Hepatocyte (in vitro differentiated cells): Measurements from ENCODE around the gene PACRG. TPM values are rescaled to one million over a fixed set of nuclear protein-coding genes. Genes with fewer than 3 reads are reported as not detected.

Experiments
- DNase-seq: peaks from one replicate; pipeline ENCODE4 v3.0.0-alpha.2; 2016; ENCODE audit warnings: low spot score
- H2AFZ ChIP-seq: fragments of 200-600 bp; sonication (generic); 2 replicates; pipeline ENCODE4 v1.6.0; 2016; ENCODE audit warnings: antibody characterized with exemption, mild to moderate bottlenecking
- H3K27ac ChIP-seq: fragments of 200-600 bp; sonication (generic); 2 replicates; pipeline ENCODE4 v1.5.1; 2016; ENCODE audit warnings: mild to moderate bottlenecking
- H3K27me3 ChIP-seq: fragments of 200-600 bp; sonication (generic); 2 replicates; pipeline ENCODE4 v1.6.1; 2016
- H3K36me3 ChIP-seq: fragments of 200-600 bp; sonication (generic); replicated peaks from 2 replicates; pipeline ENCODE4 v1.5.1; 2016; ENCODE audit warnings: low read depth; ENCODE audit not compliant: insufficient read depth
- H3K4me1 ChIP-seq: fragments of 200-600 bp; sonication (generic); 2 replicates; pipeline ENCODE4 v1.5.1; 2016; ENCODE audit warnings: mild to moderate bottlenecking, moderate library complexity; ENCODE audit not compliant: insufficient read depth
- H3K4me2 ChIP-seq: fragments of 200-600 bp; sonication (generic); 2 replicates; pipeline ENCODE4 v1.6.0; 2016
- H3K4me3 ChIP-seq: fragments of 200-600 bp; sonication (generic); 2 replicates; pipeline ENCODE4 v1.5.1; 2016; ENCODE audit warnings: mild to moderate bottlenecking
- H3K79me2 ChIP-seq: fragments of 200-600 bp; sonication (generic); 2 replicates; pipeline ENCODE4 v1.6.0; 2017; ENCODE audit warnings: mild to moderate bottlenecking
- H3K9me2 ChIP-seq: fragments of 200-600 bp; sonication (generic); replicated peaks from 2 replicates; pipeline ENCODE4 v1.6.0; 2017; ENCODE audit warnings: mild to moderate bottlenecking; ENCODE audit not compliant: insufficient read depth
- H3K9me3 ChIP-seq: fragments of 200-600 bp; sonication (generic); 2 replicates; pipeline ENCODE4 v1.5.1; 2016; ENCODE audit warnings: low read depth, mild to moderate bottlenecking
- H4K20me1 ChIP-seq: fragments of 200-600 bp; sonication (generic); 2 replicates; pipeline ENCODE4 v1.6.0; 2016; ENCODE audit warnings: mild to moderate bottlenecking; ENCODE audit not compliant: insufficient read depth, poor library complexity, severe bottlenecking
- EZH2 ChIP-seq: fragments of 200-600 bp; sonication (generic); IDR thresholded peaks from 2 replicates; pipeline ENCODE4 v1.6.1; 2016; ENCODE audit warnings: antibody characterized with exemption, mild to moderate bottlenecking, borderline replicate concordance
- EZH2phosphoT487 ChIP-seq: fragments of 200-600 bp; sonication (generic); IDR thresholded peaks from one replicate; pipeline ENCODE4 v1.6.1; 2018; ENCODE audit warnings: antibody characterized with exemption, mild to moderate bottlenecking, low read depth, moderate library complexity; ENCODE audit not compliant: unreplicated experiment, severe bottlenecking
- WGBS: methylation state at CpG from one replicate; pipeline ENCODE4 v1.1.6; 2016; ENCODE audit warnings: low lambda C conversion rate; ENCODE audit errors: missing lambda C conversion rate; 5-methylcytosine and 5-hydroxymethylcytosine counted together
- polyA plus RNA-seq: library from polyadenylated mRNA; unstranded; fragments of >200 nt; fragmentation: Nextera tagmentation; extraction: Ambion mirVana; gene quantifications from 2 replicates; pipeline ENCODE4 v1.2.1, GENCODE V29; 2016
- total RNA-seq: library from RNA; depleted of rRNA; stranded (reverse); fragments of >200 nt; gene quantifications from 2 replicates; pipeline ENCODE4 v1.2.3, GENCODE V29; 2014
- TF ChIP-seq, protein P1 (sequence below): fragments of 200-600 bp; sonication (generic); IDR thresholded peaks from 2 replicates; pipeline ENCODE4 v1.5.1; 2016; ENCODE audit warnings: antibody characterized with exemption, mild to moderate bottlenecking; ENCODE audit not compliant: poor library complexity

The PACRG gene
- total and polyA plus RNA-seq, 2 experiments from 2014 or later = 0.91 to 2.6 TPM

DNA sequence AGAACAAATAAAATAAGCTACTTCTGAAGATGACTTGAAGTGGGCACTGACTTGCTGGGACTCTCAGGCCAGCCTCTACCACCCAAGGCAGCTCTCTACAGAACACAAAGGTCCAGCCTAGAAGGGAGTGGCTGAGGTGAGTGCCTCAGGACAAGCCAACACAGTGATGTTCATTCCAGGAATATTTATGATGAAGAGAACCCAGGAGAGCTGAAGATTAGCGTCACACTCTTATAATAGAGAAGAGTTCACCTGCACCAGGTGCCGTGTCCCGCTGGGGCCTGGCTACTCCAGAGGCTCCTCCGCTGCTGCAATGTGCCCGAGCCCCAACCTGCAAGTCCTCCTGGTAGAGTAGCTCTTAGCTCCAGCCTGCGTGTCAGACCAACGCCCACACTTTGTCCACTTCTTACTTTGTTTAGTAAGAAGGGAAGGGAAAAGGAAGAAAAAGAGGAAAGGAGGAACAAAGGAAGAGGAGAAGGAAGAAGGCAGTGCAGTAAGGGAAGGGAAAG, 504.3 kb downstream of the PACRG start:
- Histone ChIP-seq H3K9me3 (no peaks in the 10 kb centered on the region), H3K4me2 (no peak overlapping the region), H3K9me2 (no peaks in the 10 kb centered on the region), H3K36me3 (no peaks in the 10 kb centered on the region), H3K4me3 (no peak overlapping the region), H4K20me1 (no peaks in the 10 kb centered on the region), H3K27me3 (no peaks in the 10 kb centered on the region), H2AFZ (no peak overlapping the region), H3K27ac (no peak overlapping the region), H3K79me2 (no peaks in the 10 kb centered on the region), H3K4me1 (no peaks in the 10 kb centered on the region)
- DNase-seq = no peak
- TF ChIP-seq EZH2phosphoT487 (no peak), EZH2 (no peak)
- TF ChIP-seq, protein P1, sequence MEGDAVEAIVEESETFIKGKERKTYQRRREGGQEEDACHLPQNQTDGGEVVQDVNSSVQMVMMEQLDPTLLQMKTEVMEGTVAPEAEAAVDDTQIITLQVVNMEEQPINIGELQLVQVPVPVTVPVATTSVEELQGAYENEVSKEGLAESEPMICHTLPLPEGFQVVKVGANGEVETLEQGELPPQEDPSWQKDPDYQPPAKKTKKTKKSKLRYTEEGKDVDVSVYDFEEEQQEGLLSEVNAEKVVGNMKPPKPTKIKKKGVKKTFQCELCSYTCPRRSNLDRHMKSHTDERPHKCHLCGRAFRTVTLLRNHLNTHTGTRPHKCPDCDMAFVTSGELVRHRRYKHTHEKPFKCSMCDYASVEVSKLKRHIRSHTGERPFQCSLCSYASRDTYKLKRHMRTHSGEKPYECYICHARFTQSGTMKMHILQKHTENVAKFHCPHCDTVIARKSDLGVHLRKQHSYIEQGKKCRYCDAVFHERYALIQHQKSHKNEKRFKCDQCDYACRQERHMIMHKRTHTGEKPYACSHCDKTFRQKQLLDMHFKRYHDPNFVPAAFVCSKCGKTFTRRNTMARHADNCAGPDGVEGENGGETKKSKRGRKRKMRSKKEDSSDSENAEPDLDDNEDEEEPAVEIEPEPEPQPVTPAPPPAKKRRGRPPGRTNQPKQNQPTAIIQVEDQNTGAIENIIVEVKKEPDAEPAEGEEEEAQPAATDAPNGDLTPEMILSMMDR = no peak
- 84% methylated on average over 7 of the region's 7 CpGs for WGBS

DNA sequence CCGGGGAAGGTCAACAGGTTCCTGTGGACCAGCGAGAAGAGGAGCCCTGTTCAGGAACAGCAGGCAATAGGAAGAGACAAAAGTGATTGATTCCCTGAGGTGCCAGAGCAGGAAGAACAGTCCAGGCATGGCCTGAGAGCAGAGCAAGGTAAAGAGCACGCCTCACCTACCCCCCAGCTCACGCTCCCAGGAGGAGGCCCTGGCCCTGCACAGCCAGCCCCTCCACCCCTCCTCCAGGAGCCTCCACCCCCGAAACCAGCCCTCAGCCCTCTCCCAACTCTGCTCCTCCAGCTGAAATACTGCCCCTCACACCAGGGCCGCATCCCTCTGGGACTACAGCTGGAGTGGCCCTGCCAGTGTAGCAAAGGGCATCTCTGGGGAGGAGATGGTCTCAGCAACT, 504.9 kb downstream of the PACRG start:
- no peaks in the 10 kb centered on the region for H3K9me3 ChIP-seq
- H3K4me1 ChIP-seq = no peaks in the 10 kb centered on the region
- H3K4me3 ChIP-seq = no peak overlapping the region
- H3K27ac ChIP-seq = no peak overlapping the region
- no peaks in the 10 kb centered on the region for H3K9me2 ChIP-seq
- no peak for DNase-seq
- no peaks in the 10 kb centered on the region for H3K79me2 ChIP-seq
- whole genome bisulfite sequencing = 90% methylated on average over 6 of the region's 6 CpGs
- no peak overlapping the region for H3K4me2 ChIP-seq
- no peaks in the 10 kb centered on the region for H3K27me3 ChIP-seq
- H2AFZ ChIP-seq = no peak overlapping the region
- H3K36me3 ChIP-seq = no peaks in the 10 kb centered on the region
- TF ChIP-seq, protein P1 = no peak
- TF ChIP-seq EZH2phosphoT487 (no peak), EZH2 (no peak)
- no peaks in the 10 kb centered on the region for H4K20me1 ChIP-seq

DNA sequence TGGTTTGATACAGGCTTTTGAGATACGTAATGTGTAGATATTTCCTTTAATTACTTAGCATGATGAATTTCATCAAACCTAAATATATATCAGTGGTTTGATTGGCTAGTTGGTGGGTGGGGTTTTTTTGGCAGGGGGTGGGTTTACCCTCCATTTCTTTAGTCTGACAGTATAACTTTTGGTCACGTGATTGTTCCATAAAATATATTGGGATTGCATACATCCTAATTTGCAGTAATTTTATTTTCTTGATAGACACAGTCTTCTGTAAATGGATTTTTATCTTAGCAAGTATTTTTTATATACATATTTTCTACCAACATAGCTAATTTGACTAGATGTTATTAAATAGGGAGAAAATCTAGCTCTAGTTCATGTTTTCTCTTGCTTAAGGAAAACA, 509.3 kb downstream of the PACRG start:
- no peak overlapping the region for H3K27ac ChIP-seq
- WGBS = 100% methylated on average over 2 of the region's 2 CpGs
- no peak for TF ChIP-seq EZH2phosphoT487
- TF ChIP-seq, protein P1 = no peak
- TF ChIP-seq EZH2 = no peak

More for the DNA sequence above, 509.3 kb downstream of the PACRG start:
- no peak overlapping the region for H2AFZ ChIP-seq
- no peak for DNase-seq
- H3K4me2 ChIP-seq = no peak overlapping the region
- H3K4me3 ChIP-seq = no peak overlapping the region
- no peaks in the 10 kb centered on the region for H3K36me3 ChIP-seq
- H3K4me1 ChIP-seq = no peaks in the 10 kb centered on the region
- H3K9me2 ChIP-seq = no peaks in the 10 kb centered on the region
- no peaks in the 10 kb centered on the region for H3K27me3 ChIP-seq
- H3K9me3 ChIP-seq = no peaks in the 10 kb centered on the region
- no peaks in the 10 kb centered on the region for H4K20me1 ChIP-seq
- no peaks in the 10 kb centered on the region for H3K79me2 ChIP-seq
